HepG2 (cell line): ENCODE measurements around the gene C3orf18. TPM values are rescaled to one million over a fixed set of nuclear protein-coding genes. Genes with fewer than 3 reads are reported as not detected.
A peak's percentile ranks its signal among the peaks of the same experiment; 100 is the strongest.

Experiments
- GATA4 ChIP-seq: sonication (generic); IDR thresholded peaks from 2 replicates; pipeline ENCODE4 v1.6.1; 2016; ENCODE audit warnings: antibody characterized with exemption, low read depth, borderline replicate concordance
- HIVEP1 ChIP-seq: sonication (generic); formaldehyde crosslinking; IDR thresholded peaks from 2 replicates; pipeline ENCODE4 v1.4.0; 2020; ENCODE audit warnings: mild to moderate bottlenecking, missing genetic modification reagents
- HMGA1 ChIP-seq: sonication (generic); formaldehyde crosslinking; conservative IDR thresholded peaks from 2 replicates; pipeline ENCODE4 v1.4.0; 2020; ENCODE audit warnings: missing genetic modification reagents
- KDM5B ChIP-seq: sonication (generic); formaldehyde crosslinking; IDR thresholded peaks from 2 replicates; pipeline ENCODE4 v1.4.0; 2020; ENCODE audit warnings: missing genetic modification reagents, mild to moderate bottlenecking, borderline replicate concordance
- MAF1 ChIP-seq: sonication (generic); formaldehyde crosslinking; IDR thresholded peaks from 2 replicates; pipeline ENCODE4 v1.5.0; 2020; ENCODE audit warnings: missing genetic modification reagents, borderline replicate concordance
- MAFF ChIP-seq: IDR thresholded peaks from 2 replicates; pipeline ENCODE4 v1.6.1; 2011; ENCODE audit warnings: low read depth, low read length, improper control_type of control experiment
- MBD4 ChIP-seq: IDR thresholded peaks from 2 replicates; pipeline ENCODE4 v1.6.1; 2012; ENCODE audit warnings: low read length, inconsistent platforms, borderline replicate concordance
- MLLT10 ChIP-seq: sonication (generic); formaldehyde crosslinking; IDR thresholded peaks from 2 replicates; pipeline ENCODE4 v1.4.0; 2020; ENCODE audit warnings: missing genetic modification reagents
- NFIC ChIP-seq: IDR thresholded peaks from 2 replicates; pipeline ENCODE4 v1.6.1; 2012; ENCODE audit warnings: mild to moderate bottlenecking, low read length, inconsistent platforms
- PHF5A ChIP-seq: IDR thresholded peaks from one replicate; pipeline ENCODE4 v1.6.1; 2018; ENCODE audit warnings: low read depth, missing genetic modification reagents; ENCODE audit not compliant: unreplicated experiment
- PITX1 ChIP-seq: sonication (generic); formaldehyde crosslinking; IDR thresholded peaks from 2 replicates; pipeline ENCODE4 v1.5.1; 2020; ENCODE audit warnings: mild to moderate bottlenecking, missing genetic modification reagents
- PREB ChIP-seq: sonication (generic); formaldehyde crosslinking; IDR thresholded peaks from 2 replicates; pipeline ENCODE4 v1.4.0; 2020; ENCODE audit warnings: missing genetic modification reagents
- RBM39 ChIP-seq: fragments of 200-400 bp; formaldehyde crosslinking; IDR thresholded peaks from one replicate; pipeline ENCODE4 v1.6.1; 2018; ENCODE audit warnings: antibody characterized with exemption, mild to moderate bottlenecking, low read depth, low read length; ENCODE audit not compliant: poor library complexity, severe bottlenecking
- SRY ChIP-seq: sonication (generic); formaldehyde crosslinking; IDR thresholded peaks from 2 replicates; pipeline ENCODE4 v1.8.0; 2022; ENCODE audit warnings: mild to moderate bottlenecking, missing genetic modification reagents
- TAF15 ChIP-seq: fragments of 200-400 bp; formaldehyde crosslinking; IDR thresholded peaks from one replicate; pipeline ENCODE4 v1.6.1; 2018; ENCODE audit warnings: mild to moderate bottlenecking, low read depth, low read length; ENCODE audit not compliant: poor library complexity, severe bottlenecking
- XRCC5 ChIP-seq: fragments of 200-400 bp; formaldehyde crosslinking; optimal IDR thresholded peaks from 2 replicates; pipeline ENCODE3; 2017; ENCODE audit warnings: mild to moderate bottlenecking, low read length
- ZBTB38 ChIP-seq: sonication (generic); formaldehyde crosslinking; IDR thresholded peaks from 2 replicates; pipeline ENCODE4 v1.5.1; 2020; ENCODE audit warnings: mild to moderate bottlenecking, missing genetic modification reagents
- ZNF230 ChIP-seq: sonication (generic); formaldehyde crosslinking; IDR thresholded peaks from 2 replicates; pipeline ENCODE4 v1.4.0; 2020; ENCODE audit warnings: mild to moderate bottlenecking, missing genetic modification reagents
- ZNF367 ChIP-seq: sonication (generic); formaldehyde crosslinking; IDR thresholded peaks from 2 replicates; pipeline ENCODE4 v1.4.0; 2020; ENCODE audit warnings: missing genetic modification reagents, borderline replicate concordance
- ZNF383 ChIP-seq: sonication (generic); formaldehyde crosslinking; IDR thresholded peaks from 2 replicates; pipeline ENCODE4 v1.4.0; 2020; ENCODE audit warnings: missing genetic modification reagents, mild to moderate bottlenecking, borderline replicate concordance
- ZNF430 ChIP-seq: sonication (generic); formaldehyde crosslinking; IDR thresholded peaks from 2 replicates; pipeline ENCODE4 v1.9.0; 2021; ENCODE audit warnings: mild to moderate bottlenecking, missing genetic modification reagents
- ZNF44 ChIP-seq: sonication (generic); formaldehyde crosslinking; IDR thresholded peaks from 2 replicates; pipeline ENCODE4 v1.5.1; 2020; ENCODE audit warnings: mild to moderate bottlenecking, missing genetic modification reagents
- ZNF589 ChIP-seq: sonication (generic); formaldehyde crosslinking; conservative IDR thresholded peaks from 2 replicates; pipeline ENCODE4 v1.8.0; 2022; ENCODE audit warnings: mild to moderate bottlenecking, moderate library complexity, missing genetic modification reagents
- polyA plus RNA-seq, 8 experiments: library from polyadenylated mRNA; depleted of rRNA in 3 of 8; stranded (reverse) in 7 of 8; unstranded in 1 of 8; fragments of >200 nt; fragmentation: Illumina TruSeq in 4 of 8; extraction: Trizol in 4 of 8; gene quantifications; 2 replicates each; pipeline versions ENCODE4 v1.2.1 to v1.2.3, GENCODE V29; 2011 to 2016; ENCODE audit warnings: low read depth in 4 of 8, missing spikeins in 1 of 8, mixed read lengths in 1 of 8; ENCODE audit not compliant: insufficient read depth in 1 of 8
- total RNA-seq, 5 experiments: library from RNA; depleted of rRNA; stranded (reverse); fragments of >200 nt; fragmentation: Illumina TruSeq; extraction: Trizol; gene quantifications; 2 replicates each; pipeline ENCODE4 v1.2.3, GENCODE V29; 2016; ENCODE audit warnings: low read depth in 1 of 5
- TF ChIP-seq, protein P1 (sequence below): sonication (generic); formaldehyde crosslinking; IDR thresholded peaks from 2 replicates; pipeline ENCODE4 v1.8.1; 2022; ENCODE audit warnings: mild to moderate bottlenecking, missing genetic modification reagents
- TF ChIP-seq, protein P2 (sequence below): sonication (generic); formaldehyde crosslinking; IDR thresholded peaks from 2 replicates; pipeline ENCODE4 v1.8.1; 2023; ENCODE audit warnings: mild to moderate bottlenecking, moderate library complexity, missing genetic modification reagents

Gene C3orf18
- total and polyA plus RNA-seq, 2 of the 13 experiments (the other 11 are each of a cell fraction or from before 2014, with no cell fraction given) = 1.6 to 4.8 TPM

- TF ChIP-seq KDM5B (CRISPR knock-in tag) (no peak; the same call in 1 of the 2 replicates), SRY (CRISPR knock-in tag) (peak; percentile 91), ZNF367 (CRISPR knock-in tag) (peak; percentile 51; the same call in 1 of the 2 replicates), HIVEP1 (peak; percentile 84), ZNF430 (CRISPR knock-in tag) (peak; percentile 87; the same call in 1 of the 2 replicates), PREB (CRISPR knock-in tag) (no peak), ZNF383 (no peak), XRCC5 (peak; percentile 62), GATA4 (0 out of 2 replicates have a peak, but pooled peaks have one; percentile 26), MBD4 (no peak), PITX1 (peak; percentile 66; the same call in 1 of the 2 replicates), NFIC (no peak), ZNF230 (CRISPR knock-in tag) (peak; percentile 89), RBM39 (no peak), PHF5A (no peak), MAFF (no peak), ZBTB38 (CRISPR knock-in tag) (peak; percentile 84), TAF15 (no peak), HMGA1 (CRISPR knock-in tag) (no peak), MLLT10 (no peak), ZNF589 (0 out of 2 replicates have a peak, but pooled peaks have one; percentile 71), ZNF44 (CRISPR knock-in tag) (no peak), MAF1 (CRISPR knock-in tag) (no peak; the same call in 1 of the 2 replicates)
- TF ChIP-seq, protein P1, sequence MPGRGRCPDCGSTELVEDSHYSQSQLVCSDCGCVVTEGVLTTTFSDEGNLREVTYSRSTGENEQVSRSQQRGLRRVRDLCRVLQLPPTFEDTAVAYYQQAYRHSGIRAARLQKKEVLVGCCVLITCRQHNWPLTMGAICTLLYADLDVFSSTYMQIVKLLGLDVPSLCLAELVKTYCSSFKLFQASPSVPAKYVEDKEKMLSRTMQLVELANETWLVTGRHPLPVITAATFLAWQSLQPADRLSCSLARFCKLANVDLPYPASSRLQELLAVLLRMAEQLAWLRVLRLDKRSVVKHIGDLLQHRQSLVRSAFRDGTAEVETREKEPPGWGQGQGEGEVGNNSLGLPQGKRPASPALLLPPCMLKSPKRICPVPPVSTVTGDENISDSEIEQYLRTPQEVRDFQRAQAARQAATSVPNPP (CRISPR knock-in tag) = 0 out of 2 replicates have a peak, but pooled peaks have one; percentile 33
- TF ChIP-seq, protein P2, sequence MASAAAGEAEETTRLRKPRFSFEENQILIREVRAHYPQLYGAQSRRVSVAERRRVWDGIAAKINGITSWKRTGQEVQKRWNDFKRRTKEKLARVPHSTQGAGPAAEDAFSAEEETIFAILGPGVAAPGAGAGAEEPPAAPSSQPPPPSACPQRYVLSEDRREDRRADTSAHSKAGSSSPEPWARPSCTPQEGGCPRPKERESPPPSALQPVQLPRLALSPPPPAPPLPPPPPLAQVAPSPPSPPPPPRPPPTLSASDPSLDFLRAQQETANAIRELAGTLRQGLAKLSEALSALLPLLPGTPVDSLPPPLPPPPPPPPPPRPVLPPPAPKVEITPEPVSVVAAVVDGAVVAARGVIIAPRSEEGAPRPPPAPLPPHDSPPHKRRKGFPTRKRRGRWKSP (CRISPR knock-in tag) = peak; percentile 75
Measured at GRCh38 chr3:50611464-50612233, 44.1 kb upstream of the C3orf18 start, which contains the start of gene CISH (continued).
